IPS DF 6.9 (cell line): ENCODE data around the gene ANAPC4.

Source experiments
- DNase-seq: peaks from one replicate; pipeline ENCODE4 v3.0.0-alpha.2; 2013; ENCODE audit warnings: low read depth, low spot score
- H3K27ac ChIP-seq: one replicate; pipeline ENCODE4 v1.5.1; 2013; ENCODE audit warnings: low read length, control low read depth
- H3K27me3 ChIP-seq: 2 replicates; pipeline ENCODE4 v1.6.1; 2013; ENCODE audit warnings: mild to moderate bottlenecking, low read length; ENCODE audit not compliant: control insufficient read depth, insufficient read depth
- H3K36me3 ChIP-seq: 2 replicates; pipeline ENCODE4 v1.6.1; 2013; ENCODE audit warnings: low read length; ENCODE audit not compliant: control insufficient read depth, insufficient read depth
- H3K4me1 ChIP-seq: 2 replicates; pipeline ENCODE4 v1.6.1; 2013; ENCODE audit warnings: low read length; ENCODE audit not compliant: control insufficient read depth, insufficient read depth
- H3K4me3 ChIP-seq: 2 replicates; pipeline ENCODE4 v1.5.1; 2013; ENCODE audit warnings: mild to moderate bottlenecking, low read length
- H3K9me3 ChIP-seq: 2 replicates; pipeline ENCODE4 v1.6.1; 2013; ENCODE audit warnings: low read length, inconsistent platforms; ENCODE audit not compliant: control insufficient read depth, insufficient read depth
- WGBS: extraction: QIAGEN DNeasy Blood & Tissue Kit; methylation state at CpG from one replicate; pipeline ENCODE4 v1.1.7; 2013; ENCODE audit warnings: mixed read lengths, missing lambda C conversion rate; ENCODE audit not compliant: insufficient read length, insufficient coverage; 5-methylcytosine and 5-hydroxymethylcytosine counted together

The ANAPC4 gene

GRCh38 chr4:25449270-25449669 lies 72.2 kb downstream of the ANAPC4 start:
- Histone ChIP-seq H3K27me3 (no peaks in the 10 kb centered on the region), H3K4me3 (no peak overlapping the region), H3K27ac (no peak overlapping the region), H3K4me1 (peaks cover 2% of the 10 kb centered on the region; the same call in 1 of the 2 replicates), H3K9me3 (no peaks in the 10 kb centered on the region), H3K36me3 (no peaks in the 10 kb centered on the region)
- DNase-seq, result no peak
- no CpG with 5 or more reads among the region's 5 CpGs for WGBS

GRCh38 chr4:25449688-25450087 lies 72.6 kb downstream of the ANAPC4 start:
- DNase-seq, result no peak

GRCh38 chr4:25450491-25450901 lies 73.4 kb downstream of the ANAPC4 start:
- no CpG with 5 or more reads among the region's 4 CpGs for WGBS
- no peaks in the 10 kb centered on the region for H3K9me3 ChIP-seq
- DNase-seq, result no peak
- H3K27me3 ChIP-seq, result no peaks in the 10 kb centered on the region
- H3K4me3 ChIP-seq, result no peak overlapping the region
- H3K4me1 ChIP-seq, result peaks cover 2% of the 10 kb centered on the region; the same call in 1 of the 2 replicates
- H3K27ac ChIP-seq, result no peak overlapping the region
- H3K36me3 ChIP-seq, result no peaks in the 10 kb centered on the region

More at GRCh38 chr4:25449688-25450087, 72.6 kb downstream of the ANAPC4 start:
- H3K9me3 ChIP-seq, result no peaks in the 10 kb centered on the region
- no peak overlapping the region for H3K4me3 ChIP-seq
- H3K27ac ChIP-seq, result no peak overlapping the region
- no CpG with 5 or more reads among the region's 5 CpGs for WGBS
- peaks cover 2% of the 10 kb centered on the region; the same call in 1 of the 2 replicates for H3K4me1 ChIP-seq
- no peaks in the 10 kb centered on the region for H3K36me3 ChIP-seq
- no peaks in the 10 kb centered on the region for H3K27me3 ChIP-seq

GRCh38 chr4:25451676-25452075 lies 74.6 kb downstream of the ANAPC4 start:
- WGBS, result no CpG with 5 or more reads among the region's 2 CpGs
- no peak for DNase-seq
- Histone ChIP-seq H3K4me3 (no peak overlapping the region), H3K36me3 (no peaks in the 10 kb centered on the region), H3K4me1 (peaks cover 2% of the 10 kb centered on the region; the same call in 1 of the 2 replicates), H3K27me3 (no peaks in the 10 kb centered on the region), H3K27ac (no peak overlapping the region), H3K9me3 (no peaks in the 10 kb centered on the region)

- no CpG with 5 or more reads among the region's 7 CpGs for WGBS
- H3K4me1 ChIP-seq, result peaks cover 2% of the 10 kb centered on the region; the same call in 1 of the 2 replicates
- H3K36me3 ChIP-seq, result no peaks in the 10 kb centered on the region
- DNase-seq, result no peak
- no peaks in the 10 kb centered on the region for H3K27me3 ChIP-seq
- H3K4me3 ChIP-seq, result no peak overlapping the region
- no peaks in the 10 kb centered on the region for H3K9me3 ChIP-seq
- no peak overlapping the region for H3K27ac ChIP-seq
These were observed 75.0 kb downstream of the ANAPC4 start for GRCh38 chr4:25452081-25452480.

- no peak for DNase-seq
- Histone ChIP-seq H3K27me3 (no peaks in the 10 kb centered on the region), H3K27ac (no peak overlapping the region), H3K4me3 (no peak overlapping the region), H3K9me3 (no peaks in the 10 kb centered on the region), H3K4me1 (no peaks in the 10 kb centered on the region), H3K36me3 (no peaks in the 10 kb centered on the region)
- WGBS, result no CpG with 5 or more reads among the region's 1 CpG
These were observed 77.4 kb downstream of the ANAPC4 start for GRCh38 chr4:25454476-25454875.

- no CpG with 5 or more reads among the region's 3 CpGs for WGBS
- no peak overlapping the region for H3K27ac ChIP-seq
- no peaks in the 10 kb centered on the region for H3K27me3 ChIP-seq
- H3K9me3 ChIP-seq, result no peaks in the 10 kb centered on the region
- DNase-seq, result no peak
- H3K4me1 ChIP-seq, result no peaks in the 10 kb centered on the region
- no peak overlapping the region for H3K4me3 ChIP-seq
- H3K36me3 ChIP-seq, result no peaks in the 10 kb centered on the region
These were observed 80.1 kb downstream of the ANAPC4 start for GRCh38 chr4:25457053-25457715.

- WGBS, result no CpG with 5 or more reads among the region's 11 CpGs
- Histone ChIP-seq H3K9me3 (no peaks in the 10 kb centered on the region), H3K4me1 (no peaks in the 10 kb centered on the region), H3K36me3 (no peaks in the 10 kb centered on the region), H3K27ac (no peak overlapping the region), H3K4me3 (no peak overlapping the region), H3K27me3 (no peaks in the 10 kb centered on the region)
- no peak for DNase-seq
These were observed 90.1 kb downstream of the ANAPC4 start for GRCh38 chr4:25466966-25467697.

GRCh38 chr4:25467843-25468242 lies 90.8 kb downstream of the ANAPC4 start:
- no peaks in the 10 kb centered on the region for H3K4me1 ChIP-seq
- 100% methylated on average over 2 of the region's 5 CpGs for WGBS
- DNase-seq, result no peak

More at GRCh38 chr4:25467843-25468242, 90.8 kb downstream of the ANAPC4 start:
- Histone ChIP-seq H3K36me3 (no peaks in the 10 kb centered on the region), H3K27me3 (no peaks in the 10 kb centered on the region), H3K9me3 (no peaks in the 10 kb centered on the region), H3K27ac (no peak overlapping the region), H3K4me3 (no peak overlapping the region)
